Left lung (tissue), 10 donors: ENCODE measurements around the gene TNFRSF11A. TPM values are rescaled to one million over a fixed set of nuclear protein-coding genes. Genes with fewer than 3 reads are reported as not detected.
A peak's percentile ranks its signal among the peaks of the same experiment; 100 is the strongest.

ENCODE experiments used
- ATAC-seq: fragments of 200-7000 bp; cut with Tn5 transposase; one replicate; pipeline ENCODE4 v1.9.1; 2020; ENCODE audit warnings: moderate library complexity
- DNase-seq, 4 donors: peaks; one replicate each; pipeline ENCODE4 v3.0.0-alpha.2; 2013 to 2020
- H3K27ac ChIP-seq, 2 donors: fragments of 200-600 bp; sonication (generic) in 1 of 2; one replicate each; pipeline versions ENCODE4 v1.5.0 to v1.8.0; 2020 to 2021
- H3K27me3 ChIP-seq, 2 donors: fragments of 200-600 bp; sonication (generic) in 1 of 2; one replicate each; pipeline versions ENCODE4 v1.5.0 to v1.8.0; 2020 to 2021
- H3K36me3 ChIP-seq, 2 donors: fragments of 200-600 bp; sonication (generic) in 1 of 2; one replicate each; pipeline versions ENCODE4 v1.5.0 to v1.8.0; 2020 to 2021
- H3K4me1 ChIP-seq, 2 donors: fragments of 200-600 bp; one replicate each; pipeline ENCODE4 v1.8.0; 2021
- H3K4me3 ChIP-seq, 2 donors: fragments of 200-600 bp; sonication (generic) in 1 of 2; one replicate each; pipeline versions ENCODE4 v1.5.0 to v1.8.0; 2020 to 2021; ENCODE audit warnings: mild to moderate bottlenecking in 1 of 2
- H3K9me3 ChIP-seq, 2 donors: fragments of 200-600 bp; sonication (generic) in 1 of 2; one replicate each; pipeline versions ENCODE4 v1.5.0 to v1.8.0; 2020 to 2021
- CTCF ChIP-seq, 2 donors: fragments of 200-600 bp; sonication (generic) in 1 of 2; IDR thresholded peaks; one replicate each; pipeline versions ENCODE4 v1.5.0 to v1.8.0; 2021; ENCODE audit warnings: antibody characterized with exemption in 2 of 2
- intact Hi-C, 2 donors: fragments of 100-400 bp; cut with DNase I; formaldehyde crosslinking; loops; one replicate each; pipeline versions ENCODE4 v1.11.2 to v1.14.2; 2022
- polyA plus RNA-seq, 6 donors: library from polyadenylated mRNA; unstranded; fragments of 120-200 nt; gene quantifications; one replicate each; pipeline ENCODE4 v1.2.1, GENCODE V29; 2013; ENCODE audit not compliant: insufficient read length in 6 of 6
- total RNA-seq, 2 donors: library from RNA; stranded (reverse); fragmentation: NEBNext Ultra II Directional; extraction: Animal tissue kit (Norgen Biotek cat#: 25700); gene quantifications; one replicate each; pipeline ENCODE4 v1.2.1, GENCODE V29; 2021
- donor health status: DM: no; HTN: yes; CAD: no.
- donor health status: DM: no; HTN: no; CAD: no.

TNFRSF11A gene
- total and polyA plus RNA-seq, 8 donors, result 2.5 to 8.9 (median 4.2) TPM

GRCh38 chr18:62324181-62324828 lies 805 bp upstream of the TNFRSF11A start:
- ATAC-seq, result no peak
- DNase-seq, result no peak
- intact Hi-C loops, result no loop called here
- peaks cover 30 to 76% of the 10 kb centered on the region in 2 donors for H3K27me3 ChIP-seq
- no peaks in the 10 kb centered on the region for H3K9me3 ChIP-seq
- H3K36me3 ChIP-seq, result no peaks in the 10 kb centered on the region
- no peak for TF ChIP-seq CTCF (IDR thresholded peaks at IDR 0.05)
- H3K4me1 ChIP-seq, result peaks cover 2 to 26% of the 10 kb centered on the region in 2 donors
- no peak overlapping the region for H3K27ac ChIP-seq
- H3K4me3 ChIP-seq, result peak overlapping the region in 1 of 2 donors; percentile 36

DNA sequence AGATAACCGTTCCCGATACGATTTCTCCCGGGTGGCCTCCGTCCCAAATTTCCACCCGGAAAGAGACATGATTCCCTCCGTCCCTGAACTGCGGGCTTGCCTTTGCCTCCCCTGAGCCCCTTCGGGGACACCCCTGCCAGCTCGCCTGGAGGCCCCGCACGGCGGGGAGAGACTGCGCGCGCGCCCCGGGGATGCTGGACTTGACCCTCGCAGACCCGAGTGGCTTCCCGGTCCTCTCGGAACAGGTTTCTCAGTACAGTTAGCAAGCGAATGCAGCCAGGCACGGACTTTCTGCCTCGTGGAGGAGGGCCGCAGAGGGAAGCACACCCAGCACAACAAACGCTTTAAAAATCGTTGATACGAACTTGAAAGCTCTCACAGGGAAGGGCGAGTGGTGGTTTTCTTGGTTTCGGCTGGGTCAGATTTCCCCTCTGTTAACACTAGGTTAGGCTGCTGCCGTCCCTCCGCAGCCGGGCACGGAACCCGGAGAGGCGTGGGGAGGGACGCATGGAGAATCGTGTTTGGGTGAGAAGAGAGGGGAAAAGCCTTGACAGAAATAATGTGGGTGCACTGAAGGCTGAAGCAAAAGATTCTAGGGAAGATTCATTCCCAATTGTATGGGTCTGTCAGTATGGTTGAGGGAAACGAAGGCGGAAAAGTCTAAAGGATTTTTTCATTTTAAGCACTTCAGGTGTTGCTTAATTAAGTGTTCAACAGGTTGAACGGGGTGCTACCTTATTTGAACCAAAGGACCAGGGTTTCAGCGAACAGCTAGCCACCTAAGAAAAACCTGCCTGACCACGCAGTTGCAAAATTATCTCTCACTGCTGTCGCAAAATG lies 916 bp downstream of the TNFRSF11A start:
- DNase-seq, result peak in 3 of 4 donors; percentile 13 to 83 (median 37)
- ATAC-seq, result peak; percentile 33
- H3K4me1 ChIP-seq, result peaks cover 8 to 43% of the 10 kb centered on the region in 2 donors

DNA sequence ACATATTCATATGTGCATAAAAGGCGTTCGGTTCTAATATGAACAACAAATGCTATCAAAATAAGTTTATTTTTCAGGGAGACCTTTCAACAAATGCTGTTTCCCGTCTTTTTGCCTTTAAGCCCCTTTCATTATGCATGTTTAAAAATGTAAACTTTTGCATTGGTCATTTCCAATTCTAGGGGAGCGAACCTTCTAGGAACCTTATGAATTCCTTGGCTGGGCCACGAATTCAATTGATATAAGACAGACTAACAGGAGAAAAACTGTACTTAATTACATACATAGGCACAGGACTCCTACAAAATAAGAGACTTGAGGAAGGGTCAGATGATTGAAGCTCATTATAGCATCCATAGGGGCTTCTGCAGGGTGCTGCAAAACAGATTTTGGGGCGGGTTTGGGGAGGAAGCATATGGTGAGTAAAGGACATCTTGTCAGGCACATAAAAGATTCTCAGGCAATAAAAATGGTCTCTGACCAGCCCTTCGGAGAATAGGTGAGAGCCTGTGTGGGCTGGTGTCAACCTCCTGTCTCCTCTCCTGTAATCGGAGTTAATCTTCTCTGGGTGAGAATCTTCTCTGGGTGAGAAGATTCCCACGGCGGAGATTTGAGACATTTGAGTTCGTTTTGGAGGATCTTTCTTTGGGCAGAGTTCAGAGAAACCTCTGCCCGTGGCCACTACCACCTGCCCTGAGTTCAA lies 1.7 kb downstream of the TNFRSF11A start:
- H3K9me3 ChIP-seq, result no peaks in the 10 kb centered on the region
- no peaks in the 10 kb centered on the region for H3K36me3 ChIP-seq
- H3K4me1 ChIP-seq, result peaks cover 8 to 50% of the 10 kb centered on the region in 2 donors
- intact Hi-C loops, result no loop called here
- H3K27ac ChIP-seq, result no peak overlapping the region
- peaks cover 30 to 96% of the 10 kb centered on the region in 2 donors for H3K27me3 ChIP-seq
- TF ChIP-seq CTCF (IDR thresholded peaks at IDR 0.05), result no peak
- peak overlapping the region in 1 of 2 donors; percentile 59 for H3K4me3 ChIP-seq
- ATAC-seq (no peak), DNase-seq (no peak)

More for the DNA sequence above, 916 bp downstream of the TNFRSF11A start:
- peak overlapping the region; percentile 22 to 59 for H3K4me3 ChIP-seq
- no peaks in the 10 kb centered on the region for H3K36me3 ChIP-seq
- no peaks in the 10 kb centered on the region for H3K9me3 ChIP-seq
- peaks cover 30 to 91% of the 10 kb centered on the region in 2 donors for H3K27me3 ChIP-seq
- TF ChIP-seq CTCF (IDR thresholded peaks at IDR 0.05), result no peak
- intact Hi-C loops, result no loop called here
- H3K27ac ChIP-seq, result no peak overlapping the region

- ATAC-seq (no peak), DNase-seq (no peak)
- peaks cover 26 to 84% of the 10 kb centered on the region in 2 donors for H3K27me3 ChIP-seq
- H3K9me3 ChIP-seq, result no peaks in the 10 kb centered on the region
- peaks cover 8 to 55% of the 10 kb centered on the region in 2 donors for H3K4me1 ChIP-seq
- intact Hi-C loops, result no loop called here
- H3K4me3 ChIP-seq, result no peak overlapping the region
- no peaks in the 10 kb centered on the region for H3K36me3 ChIP-seq
- no peak for TF ChIP-seq CTCF (IDR thresholded peaks at IDR 0.05)
- H3K27ac ChIP-seq, result no peak overlapping the region
These were observed 2.9 kb downstream of the TNFRSF11A start for GRCh38 chr18:62327977-62328376.
